NCI-H2107 treated with DMSO at 0.1 percent for 48 hours (cell line): ENCODE results near the gene OGG1.

Source experiments
- DNase-seq: peaks from one replicate; lab custom pipeline; 2025; ENCODE audit not compliant: unreplicated experiment; lab: John Stamatoyannopoulos, UW

Gene OGG1

DNA sequence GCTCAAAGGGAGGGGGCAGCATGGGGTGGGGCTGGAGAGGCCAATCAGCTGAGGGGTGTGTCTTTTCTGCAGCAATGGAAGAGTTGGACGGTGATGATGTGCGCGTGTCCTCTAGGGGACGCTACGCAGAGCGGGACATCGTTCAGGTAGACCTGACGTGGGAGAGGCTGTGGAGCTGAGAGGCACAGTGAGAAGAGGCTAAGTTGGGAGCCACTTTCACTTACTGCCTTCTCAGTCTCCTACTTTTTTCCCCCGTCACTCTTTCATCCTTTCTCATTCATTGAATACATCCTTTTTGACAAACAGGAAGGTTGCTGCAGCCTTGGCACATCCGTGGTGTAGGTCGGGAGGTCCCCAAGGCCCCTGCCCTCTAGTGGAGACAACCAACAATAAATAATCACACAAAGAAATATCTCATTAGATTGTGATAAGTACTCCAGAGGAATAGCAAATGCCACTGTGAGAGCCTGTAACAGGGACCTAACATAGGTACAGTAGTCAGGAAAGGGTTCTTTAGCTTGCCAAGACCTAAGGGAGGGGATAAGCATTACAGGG, 22.6 kb upstream of the OGG1 start:
- DNase-seq: no peak

GRCh38 chr3:9727743-9728142, 22.0 kb upstream of the OGG1 start:
- no peak for DNase-seq

DNA sequence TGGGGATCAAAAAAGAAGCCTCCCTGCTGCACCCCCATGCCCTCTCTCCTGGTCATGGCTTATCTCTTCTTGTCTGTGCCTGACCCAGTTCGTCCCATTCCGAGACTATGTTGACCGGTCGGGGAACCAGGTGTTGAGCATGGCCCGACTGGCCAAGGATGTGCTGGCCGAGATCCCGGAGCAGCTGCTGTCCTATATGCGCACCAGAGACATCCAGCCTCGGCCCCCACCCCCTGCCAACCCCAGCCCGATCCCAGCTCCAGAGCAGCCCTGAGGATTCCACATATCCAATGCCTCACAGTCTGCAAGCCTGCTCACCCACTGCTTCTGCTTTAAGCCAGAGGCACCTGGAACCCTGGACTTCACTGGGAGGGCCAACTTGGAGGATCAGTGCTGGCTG, 20.3 kb upstream of the OGG1 start:
- DNase-seq: no peak

DNA sequence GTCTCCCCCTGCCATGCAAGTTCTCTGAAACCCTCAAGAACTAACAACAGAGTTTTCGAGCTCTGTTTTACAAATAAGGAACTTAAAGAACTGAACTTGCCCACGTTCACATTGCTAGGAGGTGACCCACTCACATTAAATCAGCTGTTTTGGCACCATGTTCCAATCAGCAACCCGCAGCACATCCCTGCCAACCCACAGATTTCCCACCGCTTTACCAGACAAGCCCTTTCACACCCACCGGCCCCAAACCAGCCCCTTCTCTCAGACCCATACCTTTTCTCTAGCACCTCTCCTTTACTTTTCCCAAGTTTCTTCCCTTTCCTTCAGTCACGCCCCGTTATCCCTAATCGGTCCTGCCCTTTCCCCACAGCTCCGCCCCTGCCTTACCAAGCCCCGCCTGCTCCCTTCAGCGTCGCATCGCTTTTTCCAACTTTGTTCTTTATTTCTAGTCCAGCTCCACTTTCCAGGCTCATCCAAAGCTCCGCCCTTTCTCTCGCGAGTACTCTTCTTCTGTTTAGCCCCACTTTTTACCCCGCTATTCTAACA, 19.0 kb upstream of the OGG1 start:
- no peak for DNase-seq

GRCh38 chr3:9731206-9732079, 18.3 kb upstream of the OGG1 start, which contains the start of gene BRPF1:
Gene BRPF1 (plus strand): TSS chr3:9731735. CDS start chr3:9734141, 2,406 bp downstream.
- DNase-seq: peak; percentile 79

DNA sequence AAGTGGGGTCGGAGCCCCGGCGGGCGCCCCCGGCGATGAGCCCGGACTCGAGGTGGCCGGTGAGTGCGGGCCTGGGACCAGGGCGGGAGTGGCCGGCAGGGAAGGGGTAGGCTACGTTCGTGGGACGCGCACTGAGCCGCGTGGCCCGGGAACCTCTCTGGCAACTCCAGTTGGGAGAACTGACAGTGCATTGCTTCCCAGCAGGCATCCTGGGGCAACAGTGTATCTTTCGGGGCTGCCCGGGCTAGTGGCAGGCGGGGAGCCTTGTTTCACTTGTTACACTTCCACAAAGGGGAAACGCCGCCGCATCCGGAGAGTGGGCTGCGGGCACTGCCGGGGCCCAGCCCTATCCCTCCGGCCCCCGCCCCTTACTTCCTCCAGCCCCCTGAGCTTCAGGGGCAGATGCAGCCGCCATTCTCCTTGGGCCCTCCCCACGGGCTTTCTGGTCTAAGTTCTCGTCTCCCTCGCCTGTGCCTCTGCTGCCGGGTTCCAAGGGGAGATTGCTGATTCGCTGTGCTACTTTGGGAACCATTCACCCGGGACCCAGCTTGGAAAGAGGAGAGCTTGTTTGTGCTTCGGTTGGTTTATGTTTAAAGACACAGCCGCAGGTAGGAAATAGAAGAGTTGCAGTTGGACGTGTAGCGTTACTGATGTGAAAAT, 17.5 kb upstream of the OGG1 start:
- no peak for DNase-seq

DNA sequence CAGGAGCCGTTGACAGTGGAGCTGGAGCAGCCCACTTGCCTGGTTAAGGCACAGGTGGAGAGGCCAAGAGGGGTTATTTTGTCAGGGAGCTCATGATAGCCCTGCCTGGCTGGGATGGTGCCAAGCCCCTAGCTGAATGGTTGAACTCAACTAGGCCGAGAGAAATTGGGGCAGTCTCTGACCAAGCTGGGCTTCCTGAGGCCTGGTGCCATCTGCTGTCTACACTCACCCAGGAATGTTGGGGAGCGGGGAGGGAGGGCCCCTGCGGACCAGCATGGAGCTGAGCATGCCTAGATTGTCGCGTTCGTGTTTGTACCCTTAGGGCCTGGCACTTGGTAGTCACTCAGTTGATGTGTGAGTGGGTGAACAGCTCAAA, 17.0 kb upstream of the OGG1 start:
- DNase-seq: no peak

- no peak for DNase-seq
Measured at GRCh38 chr3:9736831-9737230, 12.9 kb upstream of the OGG1 start.

DNA sequence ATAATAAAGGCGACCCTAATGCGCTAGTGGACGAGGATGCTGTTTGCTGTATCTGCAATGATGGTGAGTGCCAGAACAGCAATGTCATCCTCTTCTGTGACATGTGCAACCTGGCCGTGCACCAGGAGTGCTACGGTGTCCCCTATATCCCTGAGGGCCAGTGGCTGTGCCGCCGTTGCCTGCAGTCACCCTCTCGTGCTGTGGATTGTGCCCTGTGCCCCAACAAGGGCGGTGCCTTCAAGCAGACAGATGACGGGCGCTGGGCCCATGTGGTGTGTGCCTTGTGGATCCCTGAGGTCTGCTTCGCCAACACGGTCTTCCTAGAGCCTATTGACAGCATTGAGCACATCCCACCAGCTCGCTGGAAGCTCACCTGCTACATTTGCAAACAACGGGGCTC, 10.6 kb upstream of the OGG1 start:
- DNase-seq: no peak

DNA sequence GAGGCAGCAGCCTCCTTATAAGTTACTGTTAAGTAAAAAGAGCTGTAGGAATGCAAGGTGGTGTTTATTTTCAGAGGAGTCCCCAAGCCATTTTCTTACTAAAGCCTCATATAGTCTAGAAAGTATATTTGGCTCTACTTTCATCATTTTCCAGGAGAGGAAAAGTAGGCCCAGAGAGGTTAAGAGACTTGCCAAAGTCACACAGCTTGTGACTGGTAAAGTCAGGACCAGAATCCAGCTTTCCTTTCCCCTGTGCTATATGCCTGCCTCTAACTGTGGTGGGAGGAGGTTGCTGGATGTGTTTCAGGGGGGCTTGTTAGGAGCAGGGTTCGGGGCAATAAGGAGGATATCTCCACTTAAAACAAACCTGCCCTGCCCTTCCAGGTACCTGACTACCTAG, 7.2 kb upstream of the OGG1 start:
- DNase-seq: no peak

- DNase-seq: no peak
Measured at GRCh38 chr3:9743548-9743947, 6.2 kb upstream of the OGG1 start.

- DNase-seq: no peak
Measured at GRCh38 chr3:9744162-9744561, 5.6 kb upstream of the OGG1 start.

DNA sequence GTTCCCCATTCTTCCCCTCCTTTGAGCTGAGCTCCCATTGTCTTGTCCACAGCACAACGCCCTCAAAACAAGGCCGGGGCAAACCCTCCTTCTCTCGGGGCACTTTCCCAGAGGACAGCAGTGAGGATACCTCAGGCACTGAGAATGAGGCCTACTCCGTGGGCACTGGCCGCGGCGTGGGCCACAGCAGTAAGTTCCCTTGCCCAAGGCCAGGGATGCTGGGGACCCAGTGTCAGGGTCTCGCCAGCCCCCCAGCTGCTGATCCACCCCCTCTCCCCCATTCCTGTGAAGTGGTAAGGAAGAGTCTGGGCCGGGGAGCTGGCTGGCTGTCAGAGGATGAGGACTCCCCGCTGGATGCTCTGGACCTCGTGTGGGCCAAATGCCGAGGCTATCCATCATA, 4.2 kb upstream of the OGG1 start:
- no peak for DNase-seq

GRCh38 chr3:9746330-9746729, 3.4 kb upstream of the OGG1 start:
- DNase-seq: no peak

GRCh38 chr3:9747267-9747666, 2.5 kb upstream of the OGG1 start:
- no peak for DNase-seq

DNA sequence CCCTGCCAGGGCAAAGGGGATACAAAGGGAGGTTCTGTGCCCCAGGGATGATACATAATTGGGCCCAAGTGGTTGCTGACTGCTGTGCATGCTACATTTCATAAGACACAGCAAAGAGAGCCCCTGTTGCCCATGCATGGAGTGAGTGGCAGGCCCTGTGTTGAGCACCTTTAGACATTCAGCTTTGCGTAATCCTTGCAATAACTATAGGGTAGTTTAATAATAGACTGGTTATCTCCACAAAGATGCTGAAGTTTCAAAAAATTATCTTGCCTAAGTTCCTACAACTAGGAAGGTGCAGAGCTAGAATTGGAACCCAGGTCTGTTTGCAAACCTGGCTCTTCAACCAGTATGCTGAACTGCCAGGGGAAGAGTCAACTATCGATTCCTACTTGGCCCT, 1.7 kb upstream of the OGG1 start:
- DNase-seq: no peak

DNA sequence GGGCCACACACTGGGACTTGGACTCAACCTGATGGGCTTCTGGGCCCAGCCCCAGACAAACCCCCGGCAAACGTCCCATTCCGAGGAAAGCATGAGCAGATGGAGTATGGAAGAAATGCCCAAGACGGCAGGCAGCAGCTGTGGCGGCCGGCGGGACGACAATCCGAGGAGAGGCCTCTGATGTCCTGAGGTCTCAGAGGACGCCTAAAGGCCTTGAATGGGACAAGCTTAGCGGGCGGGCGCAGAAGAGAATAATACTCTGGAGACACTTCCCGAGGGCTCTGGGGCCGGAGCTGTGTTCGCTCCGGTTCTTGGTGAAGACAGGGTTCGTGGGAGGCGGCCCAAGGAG, 482 bp upstream of the OGG1 start:
- no peak for DNase-seq

DNA sequence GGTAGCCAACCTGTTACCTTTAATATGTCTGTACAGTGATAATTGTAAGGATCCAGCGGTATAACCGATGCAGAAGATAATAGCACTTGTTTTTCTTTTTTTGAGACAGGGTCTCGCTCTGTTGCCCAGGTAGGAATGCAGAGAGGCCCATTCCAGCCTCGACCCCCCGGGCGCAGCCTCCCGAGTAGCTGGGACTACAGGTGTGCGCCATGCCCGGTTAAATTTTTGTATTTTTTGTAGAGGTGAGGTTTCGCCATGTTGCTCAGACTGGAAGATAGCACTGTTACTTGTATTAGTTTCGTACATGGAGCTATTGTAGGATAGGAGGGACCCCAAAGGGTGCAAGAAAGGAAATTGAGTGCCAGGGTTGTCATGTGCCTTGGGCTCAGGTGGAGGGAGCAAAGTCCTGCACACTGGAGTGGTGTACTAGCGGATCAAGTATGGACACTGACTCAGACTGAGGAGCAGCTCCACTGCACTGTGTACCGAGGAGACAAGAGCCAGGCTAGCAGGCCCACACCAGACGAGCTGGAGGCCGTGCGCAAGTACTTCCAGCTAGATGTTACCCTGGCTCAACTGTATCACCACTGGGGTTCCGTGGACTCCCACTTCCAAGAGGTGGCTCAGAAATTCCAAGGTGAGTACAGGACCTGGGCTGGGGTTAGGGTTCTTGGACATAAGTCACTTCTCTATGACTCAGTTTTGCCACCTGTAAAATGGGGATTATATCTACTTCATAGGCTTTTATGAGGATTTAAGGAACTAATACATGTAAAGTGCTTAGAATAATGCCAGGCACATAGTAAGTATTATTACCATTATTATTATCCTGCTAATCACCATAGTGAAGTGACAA, 1.0 kb downstream of the OGG1 start:
- DNase-seq: no peak

DNA sequence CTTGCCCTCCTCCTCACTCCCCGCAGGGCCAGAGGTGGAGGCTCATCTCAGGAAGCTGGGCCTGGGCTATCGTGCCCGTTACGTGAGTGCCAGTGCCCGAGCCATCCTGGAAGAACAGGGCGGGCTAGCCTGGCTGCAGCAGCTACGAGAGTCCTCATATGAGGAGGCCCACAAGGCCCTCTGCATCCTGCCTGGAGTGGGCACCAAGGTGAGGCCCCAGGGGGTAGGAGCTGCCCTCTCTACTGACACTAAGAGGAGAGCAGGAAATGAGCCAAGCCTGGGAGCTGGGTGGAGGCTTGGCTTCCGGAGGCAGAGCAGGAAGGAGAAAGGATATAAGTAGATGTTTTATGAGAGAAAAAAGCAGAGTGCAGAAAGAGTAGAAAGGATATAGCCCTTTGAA, 4.9 kb downstream of the OGG1 start:
- no peak for DNase-seq

DNA sequence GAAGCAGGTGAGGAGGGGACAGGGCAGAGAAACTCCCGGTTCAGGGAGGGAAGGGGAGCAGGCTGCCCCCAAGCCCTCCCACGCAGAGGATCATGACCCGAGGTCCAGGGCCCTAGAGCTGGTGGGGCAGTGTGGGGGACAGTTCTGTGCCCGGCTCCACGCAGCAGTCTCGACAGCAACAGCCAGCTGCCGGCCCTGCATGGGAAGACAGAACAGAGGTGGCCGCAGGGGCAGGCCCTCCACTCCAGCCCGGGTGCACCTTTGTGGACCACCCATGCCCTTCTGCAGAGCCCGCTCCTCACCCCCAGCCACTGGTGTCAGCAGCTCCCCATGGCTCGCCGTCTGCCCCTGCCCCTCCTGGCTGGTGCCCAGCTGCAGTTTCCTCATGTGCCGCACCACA, 7.7 kb downstream of the OGG1 start:
- no peak for DNase-seq
